Colon (tissue), 2 donors: Measurements from ENCODE around the gene GYS1.
"Not testable (repeated sequence)": the region's sequence is repeated elsewhere in the genome, so short reads cannot be mapped to it uniquely, and the experiment has no call there.

ENCODE experiments used
- FAIRE-seq: peaks from 2 replicates; lab custom pipeline; 2012; peaks lifted over from hg19 to GRCh38; lab: Jason Lieb, UNC
- donor health status: control.
- donor health status: control.

GYS1 gene

GRCh38 chr19:48993175-48994034 is at the start of gene GYS1, which contains the start of gene RUVBL2:
GYS1 (minus strand) TSS chr19:48993309; CDS start chr19:48993112, 197 bp downstream.
RUVBL2 (plus strand) TSS chr19:48993887; CDS start chr19:48993912, 25 bp downstream.
- FAIRE-seq: peak; percentile 75

GRCh38 chr19:49042666-49043065 is 49.6 kb upstream of the GYS1 start:
- FAIRE-seq: not testable (repeated sequence)

- FAIRE-seq: no peak
Observed at GRCh38 chr19:49042177-49042576, 49.1 kb upstream of the GYS1 start.

- not testable (repeated sequence) for FAIRE-seq
Observed at GRCh38 chr19:49039736-49040135, 46.6 kb upstream of the GYS1 start.

GRCh38 chr19:49038557-49039276 is 45.6 kb upstream of the GYS1 start:
- FAIRE-seq: not testable (repeated sequence)

GRCh38 chr19:49038111-49038510 is 45.0 kb upstream of the GYS1 start:
- not testable (repeated sequence) for FAIRE-seq

GRCh38 chr19:49036815-49037214 is 43.7 kb upstream of the GYS1 start, which contains the start of gene CGB1:
CGB1 (minus strand) TSS chr19:49036895; CDS start chr19:49036711, 184 bp downstream.
- FAIRE-seq: not testable (repeated sequence)

GRCh38 chr19:49031642-49032301 is 38.7 kb upstream of the GYS1 start, which contains the start of gene CGB2:
CGB2 (plus strand) TSS chr19:49031890; CDS start chr19:49032096, 206 bp downstream.
- not testable (repeated sequence) for FAIRE-seq

GRCh38 chr19:49030323-49030722 is 37.2 kb upstream of the GYS1 start:
- FAIRE-seq: not testable (repeated sequence)

- FAIRE-seq: not testable (repeated sequence)
Observed at GRCh38 chr19:49029749-49030148, 36.6 kb upstream of the GYS1 start.

GRCh38 chr19:49028686-49029085 is 35.6 kb upstream of the GYS1 start:
- FAIRE-seq: not testable (repeated sequence)

GRCh38 chr19:49025599-49025998 is 32.5 kb upstream of the GYS1 start:
- FAIRE-seq: not testable (repeated sequence)

- not testable (repeated sequence) for FAIRE-seq
Observed at GRCh38 chr19:49025088-49025487, 32.0 kb upstream of the GYS1 start.

GRCh38 chr19:49024233-49024632 is 31.1 kb upstream of the GYS1 start, which contains the start of gene CGB3:
CGB3 (minus strand) TSS chr19:49024333; CDS start chr19:49023971, 362 bp downstream.
- not testable (repeated sequence) for FAIRE-seq

GRCh38 chr19:49022116-49022515 is 29.0 kb upstream of the GYS1 start:
- no peak for FAIRE-seq

- no peak for FAIRE-seq
Observed at GRCh38 chr19:49020931-49021895, 28.1 kb upstream of the GYS1 start.

GRCh38 chr19:49020342-49020741 is 27.2 kb upstream of the GYS1 start:
- FAIRE-seq: no peak

GRCh38 chr19:49019242-49019932 is 26.3 kb upstream of the GYS1 start:
- no peak for FAIRE-seq

- not testable (repeated sequence) for FAIRE-seq
Observed at GRCh38 chr19:49018388-49019241, 25.5 kb upstream of the GYS1 start.
